Stimulated activated naive B cell treated with anti-CD40 and anti-IgM and Interleukin-4, amounts not matched to agents 10 μg/mL and 1 μg/mL and 100 μg/mL, for 72 hours (primary cell): ENCODE results near the gene TEX38.
A peak's percentile ranks its signal among the peaks of the same experiment; 100 is the strongest.
"Not testable (repeated sequence)": the region's sequence is repeated elsewhere in the genome, so short reads cannot be mapped to it uniquely, and the experiment has no call there.

Experiments used
- ATAC-seq, 2 donors: fragments of 150-1000 bp; cut with Tn5 transposase; replicated peaks; 2 replicates each; pipeline ENCODE4 v1.10.0; 2021; ENCODE audit warnings: moderate library complexity in 1 of 2
- DNase-seq: peaks from one replicate; pipeline ENCODE4 v3.0.0; 2021
- H3K27ac Mint-ChIP-seq: one replicate; pipeline ENCODE4 v1.8.0; 2022; ENCODE audit warnings: mild to moderate bottlenecking, mixed read lengths
- H3K27me3 Mint-ChIP-seq, 2 donors: one replicate each; pipeline ENCODE4 v1.8.0; 2022; ENCODE audit warnings: mixed read lengths in 2 of 2
- H3K36me3 Mint-ChIP-seq, 2 donors: one replicate each; pipeline ENCODE4 v1.8.0; 2022; ENCODE audit warnings: mixed read lengths in 2 of 2, mild to moderate bottlenecking in 1 of 2
- H3K4me1 Mint-ChIP-seq, 2 donors: one replicate each; pipeline ENCODE4 v1.8.0; 2022; ENCODE audit warnings: mixed read lengths in 2 of 2, mild to moderate bottlenecking in 1 of 2
- H3K4me3 Mint-ChIP-seq, 2 donors: one replicate each; pipeline ENCODE4 v1.8.0; 2022; ENCODE audit warnings: mild to moderate bottlenecking in 2 of 2, mixed read lengths in 2 of 2, moderate library complexity in 1 of 2
- H3K9me3 Mint-ChIP-seq, 2 donors: one replicate each; pipeline ENCODE4 v1.8.0; 2022; ENCODE audit warnings: mixed read lengths in 2 of 2, mild to moderate bottlenecking in 1 of 2

Gene TEX38

GRCh38 chr1:46647611-46648010 lies 24.0 kb upstream of the TEX38 start:
- H3K27me3 Mint-ChIP-seq, result no peaks in the 10 kb centered on the region
- no peaks in the 10 kb centered on the region for H3K4me1 Mint-ChIP-seq
- DNase-seq (no peak), ATAC-seq (no peak)
- H3K4me3 Mint-ChIP-seq, result no peak overlapping the region
- H3K9me3 Mint-ChIP-seq, result peaks cover 4% of the 10 kb centered on the region in 2 donors
- peaks cover 40 to 49% of the 10 kb centered on the region in 2 donors for H3K36me3 Mint-ChIP-seq
- no peak overlapping the region for H3K27ac Mint-ChIP-seq

GRCh38 chr1:46649764-46650163 lies 21.9 kb upstream of the TEX38 start:
- H3K4me1 Mint-ChIP-seq, result peaks cover 0 to 2% of the 10 kb centered on the region in 2 donors
- H3K27me3 Mint-ChIP-seq, result no peaks in the 10 kb centered on the region
- peaks cover 41 to 63% of the 10 kb centered on the region in 2 donors for H3K36me3 Mint-ChIP-seq
- no peak for DNase-seq
- peaks cover 4 to 6% of the 10 kb centered on the region in 2 donors for H3K9me3 Mint-ChIP-seq
- H3K27ac Mint-ChIP-seq, result no peak overlapping the region
- H3K4me3 Mint-ChIP-seq, result no peak overlapping the region
- ATAC-seq, result no peak

DNA sequence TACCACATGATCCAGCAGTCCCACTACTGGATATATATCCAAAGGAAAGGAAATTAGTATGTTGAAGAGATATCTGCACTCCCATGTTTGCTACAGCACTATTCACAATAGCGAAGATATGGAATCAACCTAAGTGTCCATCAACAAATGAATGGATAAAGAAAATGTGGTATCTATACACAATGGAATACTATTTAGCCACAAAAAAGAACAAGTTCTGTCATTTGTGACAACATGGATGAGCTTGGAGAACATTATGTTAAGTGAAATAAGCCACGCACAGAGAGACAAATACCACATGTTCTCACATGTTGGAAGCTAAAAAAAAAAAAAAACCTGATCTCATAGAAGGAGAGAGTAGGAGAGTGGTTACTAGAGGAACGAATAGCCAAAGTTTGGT lies 21.2 kb upstream of the TEX38 start:
- H3K9me3 Mint-ChIP-seq, result peaks cover 4 to 7% of the 10 kb centered on the region in 2 donors
- no peaks in the 10 kb centered on the region for H3K27me3 Mint-ChIP-seq
- ATAC-seq, result no peak
- no peak for DNase-seq
- H3K4me3 Mint-ChIP-seq, result no peak overlapping the region
- peaks cover 0 to 2% of the 10 kb centered on the region in 2 donors for H3K4me1 Mint-ChIP-seq
- peaks cover 46 to 70% of the 10 kb centered on the region in 2 donors for H3K36me3 Mint-ChIP-seq
- no peak overlapping the region for H3K27ac Mint-ChIP-seq

GRCh38 chr1:46651152-46651551 lies 20.5 kb upstream of the TEX38 start:
- not testable (repeated sequence) for H3K9me3 Mint-ChIP-seq, DNase-seq, H3K4me1 Mint-ChIP-seq, H3K27ac Mint-ChIP-seq, H3K27me3 Mint-ChIP-seq, ATAC-seq, H3K4me3 Mint-ChIP-seq
- H3K36me3 Mint-ChIP-seq, result peaks cover 52 to 77% of the 10 kb centered on the region in 2 donors

DNA sequence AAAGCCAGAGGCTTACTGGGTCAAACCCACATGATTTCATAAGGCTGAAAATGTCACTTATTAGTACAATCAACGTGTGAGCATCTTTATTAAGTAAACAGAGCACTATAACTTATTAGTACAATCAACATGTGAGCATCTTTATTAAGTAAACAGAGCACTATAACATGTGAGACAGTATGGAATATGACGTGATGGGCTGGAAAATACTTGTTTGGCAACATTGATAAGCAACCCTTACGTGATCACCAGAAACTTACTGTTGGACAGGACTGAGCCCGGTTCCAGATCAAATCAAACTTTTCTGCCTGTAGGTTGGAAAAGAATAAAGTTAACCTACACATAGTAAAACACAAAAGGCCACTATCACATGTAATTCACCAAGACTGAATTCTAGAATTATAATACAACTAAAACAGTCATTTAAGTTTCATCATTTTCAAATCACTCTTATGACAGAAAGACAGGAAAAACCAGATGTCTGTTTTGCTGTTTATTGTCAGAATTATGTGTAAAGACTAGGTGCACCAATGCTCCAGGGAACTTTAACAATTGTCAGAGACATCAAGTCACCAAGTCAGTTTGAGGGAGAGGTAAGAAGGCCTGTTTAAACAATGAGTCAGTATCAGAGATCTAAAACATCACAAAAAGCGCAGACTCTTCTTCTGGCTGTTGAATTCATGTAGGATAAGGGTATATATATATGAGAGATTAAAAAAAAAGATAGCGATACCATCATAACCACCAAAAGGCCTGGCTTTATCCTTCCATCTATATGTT lies 19.1 kb upstream of the TEX38 start:
- Mint-ChIP-seq H3K36me3 (peaks cover 45 to 70% of the 10 kb centered on the region in 2 donors), H3K27ac (no peak overlapping the region), H3K27me3 (no peaks in the 10 kb centered on the region), H3K9me3 (peaks cover 4 to 7% of the 10 kb centered on the region in 2 donors), H3K4me3 (no peak overlapping the region), H3K4me1 (peaks cover 2% of the 10 kb centered on the region in 2 donors)
- DNase-seq (no peak), ATAC-seq (no peak)

DNA sequence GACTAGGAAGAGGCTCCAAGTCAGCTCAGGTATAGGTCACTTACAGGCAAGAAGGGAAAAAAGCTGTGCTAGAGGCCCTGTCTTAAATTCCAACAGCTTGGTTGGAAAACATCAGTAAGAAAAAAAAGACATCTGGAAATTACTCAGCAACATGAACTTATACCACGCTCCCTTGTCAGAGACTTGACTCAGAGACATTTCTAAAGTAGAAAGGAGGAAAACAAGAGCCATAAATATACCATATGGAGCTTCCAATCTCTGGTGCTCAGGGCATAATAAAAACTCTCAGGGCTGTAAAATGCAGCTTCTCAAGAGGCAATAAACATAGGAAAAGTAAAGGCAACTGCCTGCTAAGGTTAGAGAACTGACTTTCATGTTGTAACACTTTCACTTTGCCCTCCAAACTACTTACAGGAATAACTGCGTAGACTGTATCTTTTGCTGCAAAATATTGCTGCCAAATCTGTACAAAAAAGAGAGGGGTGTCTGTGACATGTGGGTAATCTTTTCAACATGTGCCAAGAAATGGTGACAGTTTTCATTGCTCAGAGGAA lies 18.2 kb upstream of the TEX38 start:
- H3K9me3 Mint-ChIP-seq, result peaks cover 4 to 7% of the 10 kb centered on the region in 2 donors
- no peaks in the 10 kb centered on the region for H3K27me3 Mint-ChIP-seq
- no peak for ATAC-seq
- peak overlapping the region; percentile 73 for H3K27ac Mint-ChIP-seq
- peaks cover 2 to 6% of the 10 kb centered on the region in 2 donors for H3K4me1 Mint-ChIP-seq
- H3K36me3 Mint-ChIP-seq, result peaks cover 45 to 68% of the 10 kb centered on the region in 2 donors
- DNase-seq, result no peak
- H3K4me3 Mint-ChIP-seq, result no peak overlapping the region

- Mint-ChIP-seq H3K4me1 (peaks cover 2 to 6% of the 10 kb centered on the region in 2 donors), H3K9me3 (peaks cover 4 to 7% of the 10 kb centered on the region in 2 donors), H3K27me3 (no peaks in the 10 kb centered on the region), H3K27ac (no peak overlapping the region), H3K4me3 (no peak overlapping the region), H3K36me3 (peaks cover 44 to 63% of the 10 kb centered on the region in 2 donors)
- ATAC-seq, result no peak
- no peak for DNase-seq
Measured at GRCh38 chr1:46654012-46654411, 17.6 kb upstream of the TEX38 start.

DNA sequence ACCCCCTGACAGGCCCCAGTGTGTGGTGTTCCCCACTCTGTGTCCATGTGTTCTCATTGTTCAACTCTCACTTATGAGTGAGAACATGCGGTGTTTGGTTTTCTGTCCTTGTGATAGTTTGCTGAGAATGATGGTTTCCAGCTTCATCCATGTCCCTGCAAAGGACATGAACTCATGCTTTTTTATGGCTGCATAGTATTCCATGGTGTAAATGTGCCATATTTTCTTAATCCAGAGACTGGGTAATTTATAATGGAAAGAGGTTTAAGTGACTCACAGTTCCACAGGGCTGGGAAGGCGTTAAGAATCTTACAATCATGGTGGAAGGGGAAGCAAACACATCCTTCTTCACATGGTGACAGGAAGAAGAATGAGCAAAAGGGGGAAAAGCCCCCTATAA lies 17.0 kb upstream of the TEX38 start:
- not testable (repeated sequence) for ATAC-seq, H3K4me1 Mint-ChIP-seq, H3K4me3 Mint-ChIP-seq, H3K9me3 Mint-ChIP-seq, DNase-seq, H3K27me3 Mint-ChIP-seq, H3K27ac Mint-ChIP-seq
- peaks cover 42 to 57% of the 10 kb centered on the region in 2 donors for H3K36me3 Mint-ChIP-seq

DNA sequence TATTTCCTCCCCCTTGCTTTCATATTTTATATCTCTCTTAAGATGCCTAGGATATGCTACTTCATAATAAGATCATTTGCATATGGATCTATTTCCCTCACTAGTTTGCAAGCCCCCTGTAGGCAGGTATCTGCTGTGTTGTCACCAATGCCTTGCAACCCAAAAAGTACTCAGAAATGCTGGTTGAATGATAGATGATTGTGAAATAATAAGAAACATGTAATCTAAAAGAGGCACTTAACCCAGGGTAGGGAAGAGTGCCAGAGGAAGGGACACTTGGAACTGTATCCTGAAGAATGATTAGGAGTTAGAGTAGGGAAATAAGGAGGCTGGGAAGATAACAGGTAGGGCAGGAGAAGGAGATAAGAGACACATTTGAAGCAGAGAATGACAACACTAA lies 15.8 kb upstream of the TEX38 start:
- H3K4me3 Mint-ChIP-seq, result no peak overlapping the region
- H3K4me1 Mint-ChIP-seq, result peaks cover 2 to 6% of the 10 kb centered on the region in 2 donors
- no peak overlapping the region for H3K27ac Mint-ChIP-seq
- DNase-seq (no peak), ATAC-seq (no peak)
- H3K36me3 Mint-ChIP-seq, result peaks cover 31 to 46% of the 10 kb centered on the region in 2 donors
- no peaks in the 10 kb centered on the region for H3K27me3 Mint-ChIP-seq
- H3K9me3 Mint-ChIP-seq, result peaks cover 0 to 3% of the 10 kb centered on the region in 2 donors

DNA sequence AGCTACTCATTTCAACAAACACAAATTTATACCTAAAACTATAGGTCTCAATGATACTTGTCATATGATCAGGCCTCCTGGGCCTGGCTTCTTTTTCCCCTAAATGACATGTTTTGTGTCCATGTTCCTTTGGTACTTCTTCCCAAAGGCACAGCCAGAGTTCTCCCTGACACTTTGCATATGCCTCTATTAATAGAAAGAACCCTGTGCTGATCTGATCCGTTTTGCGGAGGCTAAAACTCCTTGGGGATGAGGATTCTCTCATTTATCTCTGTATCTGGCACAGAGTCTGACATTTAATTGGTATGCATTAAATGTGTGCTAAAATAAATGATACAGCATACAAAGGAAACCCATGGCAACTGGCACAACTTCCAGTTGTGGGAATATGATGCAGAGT lies 15.0 kb upstream of the TEX38 start:
- H3K27ac Mint-ChIP-seq, result no peak overlapping the region
- H3K27me3 Mint-ChIP-seq, result no peaks in the 10 kb centered on the region
- no peak overlapping the region for H3K4me3 Mint-ChIP-seq
- ATAC-seq (no peak), DNase-seq (no peak)
- H3K9me3 Mint-ChIP-seq, result peaks cover 0 to 3% of the 10 kb centered on the region in 2 donors
- H3K4me1 Mint-ChIP-seq, result peaks cover 2 to 6% of the 10 kb centered on the region in 2 donors
- H3K36me3 Mint-ChIP-seq, result peaks cover 31 to 46% of the 10 kb centered on the region in 2 donors

DNA sequence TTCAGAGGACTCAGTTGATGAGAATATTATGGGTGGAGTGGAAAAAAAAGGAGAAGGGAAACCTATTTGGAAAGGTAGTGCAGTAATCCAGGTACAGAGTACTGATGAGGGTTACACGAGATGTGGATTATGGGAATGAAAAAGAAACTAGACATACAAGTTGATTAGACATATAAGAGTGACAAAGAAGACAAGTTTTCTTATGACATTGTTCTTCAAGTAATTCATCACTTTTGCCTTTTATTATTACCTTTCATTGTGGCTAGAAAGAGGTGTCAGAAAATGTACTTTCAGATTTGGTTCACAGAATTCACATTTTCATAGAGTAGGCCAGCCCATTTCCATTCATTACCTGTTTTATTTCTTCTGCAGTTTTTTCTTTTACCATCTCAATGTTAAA lies 13.9 kb upstream of the TEX38 start:
- Mint-ChIP-seq H3K4me3 (no peak overlapping the region), H3K27ac (no peak overlapping the region), H3K9me3 (peaks cover 0 to 3% of the 10 kb centered on the region in 2 donors), H3K4me1 (peaks cover 2 to 6% of the 10 kb centered on the region in 2 donors), H3K27me3 (no peaks in the 10 kb centered on the region), H3K36me3 (peaks cover 25 to 36% of the 10 kb centered on the region in 2 donors)
- ATAC-seq, result no peak
- no peak for DNase-seq

- no peaks in the 10 kb centered on the region for H3K27me3 Mint-ChIP-seq
- peaks cover 0 to 3% of the 10 kb centered on the region in 2 donors for H3K9me3 Mint-ChIP-seq
- DNase-seq (no peak), ATAC-seq (no peak)
- no peak overlapping the region for H3K4me3 Mint-ChIP-seq
- peaks cover 25 to 29% of the 10 kb centered on the region in 2 donors for H3K36me3 Mint-ChIP-seq
- peaks cover 0 to 6% of the 10 kb centered on the region in 2 donors for H3K4me1 Mint-ChIP-seq
- no peak overlapping the region for H3K27ac Mint-ChIP-seq
Measured at GRCh38 chr1:46659307-46659870, 12.3 kb upstream of the TEX38 start.

GRCh38 chr1:46660116-46660515 lies 11.5 kb upstream of the TEX38 start:
- not testable (repeated sequence) for DNase-seq, H3K27me3 Mint-ChIP-seq, H3K27ac Mint-ChIP-seq, H3K4me1 Mint-ChIP-seq, H3K9me3 Mint-ChIP-seq, ATAC-seq, H3K4me3 Mint-ChIP-seq
- H3K36me3 Mint-ChIP-seq, result peaks cover 24 to 30% of the 10 kb centered on the region in 2 donors

DNA sequence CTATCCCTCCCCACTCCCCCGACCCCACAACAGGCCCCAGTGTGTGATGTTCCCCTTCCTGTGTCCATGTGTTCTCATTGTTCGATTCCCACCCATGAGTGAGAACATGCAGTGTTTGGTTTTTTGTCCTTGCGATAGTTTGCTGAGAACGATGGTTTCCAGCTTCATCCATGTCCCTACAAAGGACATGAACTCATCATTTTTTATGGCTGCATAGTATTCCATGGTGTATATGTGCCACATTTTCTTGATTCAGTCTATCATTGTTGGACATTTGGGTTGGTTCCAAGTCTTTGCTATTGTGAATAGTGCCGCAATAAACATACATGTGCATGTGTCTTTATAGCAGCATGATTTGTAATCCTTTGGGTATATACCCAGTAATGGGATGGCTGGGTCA lies 8.7 kb upstream of the TEX38 start:
- ATAC-seq, DNase-seq, H3K27me3 Mint-ChIP-seq, H3K9me3 Mint-ChIP-seq, H3K27ac Mint-ChIP-seq, H3K4me3 Mint-ChIP-seq: not testable (repeated sequence)
- H3K4me1 Mint-ChIP-seq, result peaks cover 17 to 18% of the 10 kb centered on the region in 2 donors
- H3K36me3 Mint-ChIP-seq, result peaks cover 15 to 16% of the 10 kb centered on the region in 2 donors

DNA sequence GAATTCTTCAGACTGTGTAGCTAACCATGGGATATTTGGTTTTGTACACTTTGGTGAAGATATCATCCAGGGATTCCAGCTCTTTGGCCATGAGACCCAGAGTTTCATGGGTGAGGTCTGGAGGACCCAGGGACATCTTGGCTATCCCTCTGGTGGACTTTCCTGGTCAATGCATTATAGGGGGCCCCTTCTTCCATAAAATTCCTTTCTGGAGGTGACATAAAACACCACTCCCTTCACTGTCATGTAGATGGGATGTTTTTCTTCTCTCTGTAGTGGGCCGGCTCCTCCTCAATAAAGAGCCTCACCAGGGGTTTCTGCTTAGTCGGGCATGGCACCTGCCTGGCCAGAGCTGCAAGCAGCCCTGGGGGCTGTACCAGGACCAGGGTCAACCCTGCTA lies 5.7 kb upstream of the TEX38 start:
- peaks cover 10 to 16% of the 10 kb centered on the region in 2 donors for H3K36me3 Mint-ChIP-seq
- no peak overlapping the region for H3K27ac Mint-ChIP-seq
- DNase-seq (no peak), ATAC-seq (no peak)
- H3K4me1 Mint-ChIP-seq, result peaks cover 17 to 18% of the 10 kb centered on the region in 2 donors
- no peaks in the 10 kb centered on the region for H3K9me3 Mint-ChIP-seq
- no peaks in the 10 kb centered on the region for H3K27me3 Mint-ChIP-seq
- H3K4me3 Mint-ChIP-seq, result peak overlapping the region in 1 of 2 donors; percentile 23
